Measurements from ENCODE around the gene CNIH3. TPM values are rescaled to one million over a fixed set of nuclear protein-coding genes. Genes with fewer than 3 reads are reported as not detected.

The CNIH3 gene
- total RNA-seq, 2 donors from 2014 or later = 1.4 to 2.8 TPM

DNA sequence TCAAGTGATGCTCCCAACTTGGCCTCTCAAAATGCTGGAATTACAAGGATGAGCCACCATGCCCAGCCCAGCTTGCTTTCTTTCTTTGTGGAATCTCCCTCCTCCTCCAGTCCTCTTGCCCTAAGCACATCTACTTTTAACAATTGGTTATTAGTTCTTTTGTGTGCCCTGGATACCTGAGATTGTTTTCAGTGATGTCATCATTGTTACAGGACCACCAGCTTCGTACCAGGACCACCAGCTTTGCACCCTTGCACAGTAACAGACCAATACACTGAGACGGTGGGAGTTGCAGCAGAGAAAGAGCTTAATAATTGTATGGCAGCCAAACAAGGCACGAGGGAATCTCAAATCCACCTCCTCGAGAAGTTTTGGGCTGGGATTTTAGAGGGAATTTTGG is 71.3 kb downstream of the CNIH3 start:
- H3K27ac Mint-ChIP-seq = no peak overlapping the region
- no peaks in the 10 kb centered on the region for H3K36me3 Mint-ChIP-seq (ENCODE audit: low read depth)
- peaks cover 27% of the 10 kb centered on the region for H3K27me3 Mint-ChIP-seq
- DNase-seq (no peak), ATAC-seq (no peak)
- H3K9me3 ChIP-seq (ENCODE audit: control insufficient read depth, low read length, poor library complexity, severe bottlenecking) = no peaks in the 10 kb centered on the region
- no peak overlapping the region for H3K4me3 Mint-ChIP-seq
- no peaks in the 10 kb centered on the region for H3K4me1 Mint-ChIP-seq

DNA sequence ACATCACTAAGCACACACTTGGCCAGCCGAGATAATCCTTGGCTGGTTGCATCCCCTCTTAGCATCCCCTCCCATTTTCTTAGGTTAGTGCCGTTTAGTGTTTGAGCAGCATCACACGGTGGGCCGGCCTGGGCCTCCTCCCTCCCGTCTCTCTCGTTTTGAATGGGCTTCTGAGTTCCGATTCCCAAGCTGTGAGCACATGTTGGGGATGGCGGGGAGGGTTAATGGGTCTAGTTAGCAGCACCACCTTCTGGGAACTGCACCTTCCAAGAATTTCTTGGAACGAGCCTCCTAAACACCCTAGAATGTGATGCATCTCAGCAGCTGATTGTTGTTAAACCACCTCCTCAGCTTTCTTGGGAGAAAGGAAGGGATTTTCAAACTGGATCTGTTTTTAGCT is 73.3 kb downstream of the CNIH3 start:
- no peaks in the 10 kb centered on the region for H3K9me3 ChIP-seq (ENCODE audit: control insufficient read depth, low read length, poor library complexity, severe bottlenecking)
- no peak for DNase-seq
- Mint-ChIP-seq H3K4me3 (no peak overlapping the region), H3K27me3 (peaks cover 34% of the 10 kb centered on the region), H3K36me3 (ENCODE audit: low read depth) (no peaks in the 10 kb centered on the region), H3K4me1 (no peaks in the 10 kb centered on the region), H3K27ac (no peak overlapping the region)
- ATAC-seq = no peak

DNA sequence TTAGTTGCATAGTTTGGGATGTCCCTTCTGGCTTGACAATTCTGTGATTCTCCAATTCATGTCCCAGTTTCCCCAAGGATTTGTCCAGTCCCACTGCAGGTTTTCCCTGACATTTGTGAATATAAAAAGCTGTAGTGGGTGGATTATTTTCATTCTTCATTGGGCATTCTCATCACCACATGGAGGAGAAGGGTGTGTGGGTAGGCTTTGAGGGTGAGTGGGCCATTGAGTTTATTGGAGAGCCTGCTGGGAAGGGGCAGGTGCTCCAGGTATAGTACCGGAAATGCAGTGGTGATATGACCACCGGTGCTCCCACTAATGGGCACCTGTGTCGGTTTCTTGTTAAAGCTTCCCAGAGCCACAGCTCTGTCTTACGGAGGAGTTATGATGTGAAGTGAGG is 74.5 kb downstream of the CNIH3 start:
- H3K9me3 ChIP-seq (ENCODE audit: control insufficient read depth, low read length, poor library complexity, severe bottlenecking) = no peaks in the 10 kb centered on the region
- peaks cover 27% of the 10 kb centered on the region for H3K27me3 Mint-ChIP-seq
- no peaks in the 10 kb centered on the region for H3K36me3 Mint-ChIP-seq (ENCODE audit: low read depth)
- H3K27ac Mint-ChIP-seq = no peak overlapping the region
- ATAC-seq (no peak), DNase-seq (no peak)
- no peak overlapping the region for H3K4me3 Mint-ChIP-seq
- H3K4me1 Mint-ChIP-seq = no peaks in the 10 kb centered on the region

DNA sequence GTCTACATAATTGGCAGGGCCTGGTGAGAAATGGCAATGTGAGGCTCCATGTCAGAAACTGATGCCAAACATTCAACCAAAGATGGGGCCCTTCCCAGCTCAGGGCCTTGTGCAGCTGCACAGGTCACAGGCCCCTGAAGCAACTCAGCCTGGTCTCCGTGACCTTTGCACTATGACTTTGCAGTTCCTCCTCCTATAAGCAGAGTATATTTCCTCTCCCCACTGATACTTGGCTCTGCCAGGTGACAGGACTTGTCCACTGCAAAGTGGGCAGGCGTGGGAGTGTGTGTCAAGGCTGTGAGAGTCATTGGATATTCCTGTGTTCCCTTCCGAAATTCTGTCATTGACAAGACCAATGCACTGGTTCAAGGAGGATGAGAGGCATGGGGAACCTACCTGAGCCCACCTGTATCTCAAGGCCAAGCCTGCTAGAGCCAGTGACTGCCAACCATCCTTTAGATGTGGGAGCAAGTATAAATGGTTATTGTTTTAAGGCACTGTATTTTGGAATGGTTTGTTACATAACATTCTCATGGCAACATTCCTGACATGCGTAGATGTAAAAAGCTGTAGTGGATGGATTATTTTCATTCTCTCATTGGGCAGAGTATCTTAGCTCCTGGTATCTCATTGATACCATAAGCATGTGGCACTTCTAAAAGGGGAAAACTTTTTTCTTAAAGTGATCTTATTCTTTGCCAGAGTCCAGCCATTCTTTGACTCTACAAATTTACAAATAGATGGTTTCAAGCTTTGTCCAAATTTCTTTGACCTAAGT is 75.2 kb downstream of the CNIH3 start:
- Mint-ChIP-seq H3K27ac (no peak overlapping the region), H3K4me3 (no peak overlapping the region), H3K4me1 (no peaks in the 10 kb centered on the region), H3K27me3 (peaks cover 35% of the 10 kb centered on the region), H3K36me3 (ENCODE audit: low read depth) (no peaks in the 10 kb centered on the region)
- ATAC-seq = no peak
- H3K9me3 ChIP-seq (ENCODE audit: control insufficient read depth, low read length, poor library complexity, severe bottlenecking) = no peaks in the 10 kb centered on the region
- DNase-seq = no peak

DNA sequence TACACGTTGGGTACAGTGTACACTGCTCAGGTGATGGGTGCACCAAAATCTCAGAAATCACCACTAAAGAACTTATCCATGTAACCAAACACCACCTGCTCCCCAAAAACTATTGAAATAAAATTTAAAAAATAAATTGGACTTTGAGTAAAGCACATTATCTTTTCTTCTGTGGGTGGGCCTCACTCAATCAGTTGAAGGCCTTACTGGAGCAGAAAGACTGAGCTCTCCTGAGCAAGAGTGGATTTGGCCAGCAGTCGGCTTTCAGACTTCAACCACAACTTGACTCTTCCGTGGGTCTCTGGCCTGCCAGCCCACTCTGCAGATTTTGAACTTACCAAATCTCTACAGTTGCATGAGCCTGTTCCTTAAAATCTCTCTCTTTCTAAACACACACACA is 78.9 kb downstream of the CNIH3 start:
- Mint-ChIP-seq H3K27ac (no peak overlapping the region), H3K4me1 (no peaks in the 10 kb centered on the region), H3K27me3 (peaks cover 33% of the 10 kb centered on the region), H3K36me3 (ENCODE audit: low read depth) (no peaks in the 10 kb centered on the region), H3K4me3 (no peak overlapping the region)
- no peak for ATAC-seq
- no peaks in the 10 kb centered on the region for H3K9me3 ChIP-seq (ENCODE audit: control insufficient read depth, low read length, poor library complexity, severe bottlenecking)
- DNase-seq = no peak

DNA sequence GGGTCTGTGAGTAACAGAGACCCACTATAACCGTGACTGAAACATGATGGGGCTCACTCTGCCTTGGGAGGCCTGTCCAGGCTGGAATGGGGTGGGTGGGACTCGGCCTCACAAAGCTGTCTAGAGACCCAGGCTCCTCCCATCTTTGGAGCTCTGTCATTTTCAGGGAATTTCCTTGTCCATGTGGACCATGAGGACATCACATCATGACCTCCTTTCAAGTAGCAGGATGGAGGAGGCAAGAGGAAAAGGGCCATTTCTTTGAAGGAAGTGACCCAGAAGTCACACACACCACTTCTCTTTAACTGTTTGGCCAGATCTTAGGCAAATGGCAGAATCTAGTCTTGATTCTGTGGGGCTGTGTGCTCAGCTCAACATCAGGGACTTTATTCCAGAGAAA is 79.9 kb downstream of the CNIH3 start:
- no peaks in the 10 kb centered on the region for H3K9me3 ChIP-seq (ENCODE audit: control insufficient read depth, low read length, poor library complexity, severe bottlenecking)
- ATAC-seq (no peak), DNase-seq (no peak)
- no peak overlapping the region for H3K4me3 Mint-ChIP-seq
- H3K4me1 Mint-ChIP-seq = no peaks in the 10 kb centered on the region
- H3K27ac Mint-ChIP-seq = no peak overlapping the region
- H3K27me3 Mint-ChIP-seq = peaks cover 33% of the 10 kb centered on the region
- no peaks in the 10 kb centered on the region for H3K36me3 Mint-ChIP-seq (ENCODE audit: low read depth)

DNA sequence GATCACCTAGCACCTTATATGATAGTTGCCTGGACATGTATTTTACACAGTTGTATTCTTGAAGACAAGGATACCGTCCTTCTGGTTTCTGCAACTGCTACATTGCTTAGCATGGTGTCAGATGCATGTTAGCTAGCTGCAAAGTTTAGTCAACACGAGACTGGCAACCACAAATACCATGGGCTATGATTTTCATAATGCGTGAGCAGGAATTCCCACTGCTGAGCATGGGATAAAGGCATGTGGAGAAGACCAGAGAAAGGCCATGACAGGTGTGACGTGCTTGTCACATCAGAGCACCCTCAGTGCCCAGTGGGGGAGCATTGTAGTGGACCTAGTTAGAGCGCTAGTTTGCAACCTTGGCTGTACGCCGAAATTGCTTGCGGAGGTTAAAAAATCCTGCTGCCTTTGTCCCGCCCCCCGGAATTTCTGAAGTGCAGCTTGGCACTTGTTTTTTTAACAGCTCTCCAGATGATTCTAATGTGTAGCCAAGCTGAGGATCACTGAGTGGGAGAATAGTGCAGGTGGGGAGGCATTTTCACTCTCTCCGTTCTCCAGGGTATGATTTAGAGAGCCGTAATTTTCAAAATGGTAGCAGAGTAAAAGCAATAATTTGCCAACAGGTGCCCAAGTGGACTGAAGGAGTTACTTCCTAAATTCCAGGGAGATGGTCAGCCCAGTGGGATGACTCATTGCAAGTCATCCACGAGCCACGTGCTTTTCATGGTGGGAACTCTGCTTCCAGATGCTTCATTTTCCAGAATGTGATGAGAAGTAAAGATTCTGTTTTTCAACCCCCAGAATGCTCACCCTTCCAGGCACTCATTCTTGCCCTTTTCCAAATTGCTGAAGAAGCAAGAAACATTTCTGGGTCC is 81.0 kb downstream of the CNIH3 start:
- ATAC-seq = no peak
- no peaks in the 10 kb centered on the region for H3K4me1 Mint-ChIP-seq
- no peak overlapping the region for H3K4me3 Mint-ChIP-seq
- H3K27me3 Mint-ChIP-seq = peaks cover 28% of the 10 kb centered on the region
- H3K27ac Mint-ChIP-seq = no peak overlapping the region
- DNase-seq = no peak
- no peaks in the 10 kb centered on the region for H3K36me3 Mint-ChIP-seq (ENCODE audit: low read depth)
- H3K9me3 ChIP-seq (ENCODE audit: control insufficient read depth, low read length, poor library complexity, severe bottlenecking) = no peaks in the 10 kb centered on the region

DNA sequence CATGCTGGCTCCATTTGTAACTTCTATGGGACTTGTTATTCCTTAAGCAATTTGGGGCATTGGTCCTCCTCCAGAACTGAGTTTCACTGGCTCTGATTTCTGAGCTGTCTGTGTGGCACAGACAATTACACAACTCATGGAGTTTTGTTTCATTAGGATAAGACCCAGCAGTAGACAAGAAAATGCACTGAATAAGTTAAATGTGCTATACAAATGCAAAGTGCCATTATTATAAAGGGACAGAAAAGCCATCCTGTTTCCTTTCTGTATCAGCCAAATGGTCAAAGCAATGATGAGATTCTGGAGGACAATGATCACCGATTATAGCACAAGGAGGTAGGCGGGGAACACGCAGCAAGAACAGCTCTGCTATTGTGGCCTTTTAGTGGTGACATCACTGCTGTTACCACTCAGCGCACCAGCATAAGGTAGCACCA is 81.9 kb downstream of the CNIH3 start:
- no peaks in the 10 kb centered on the region for H3K4me1 Mint-ChIP-seq
- ATAC-seq (no peak), DNase-seq (no peak)
- H3K27ac Mint-ChIP-seq = no peak overlapping the region
- no peaks in the 10 kb centered on the region for H3K36me3 Mint-ChIP-seq (ENCODE audit: low read depth)
- no peak overlapping the region for H3K4me3 Mint-ChIP-seq
- H3K27me3 Mint-ChIP-seq = peaks cover 27% of the 10 kb centered on the region
- no peaks in the 10 kb centered on the region for H3K9me3 ChIP-seq (ENCODE audit: control insufficient read depth, low read length, poor library complexity, severe bottlenecking)

DNA sequence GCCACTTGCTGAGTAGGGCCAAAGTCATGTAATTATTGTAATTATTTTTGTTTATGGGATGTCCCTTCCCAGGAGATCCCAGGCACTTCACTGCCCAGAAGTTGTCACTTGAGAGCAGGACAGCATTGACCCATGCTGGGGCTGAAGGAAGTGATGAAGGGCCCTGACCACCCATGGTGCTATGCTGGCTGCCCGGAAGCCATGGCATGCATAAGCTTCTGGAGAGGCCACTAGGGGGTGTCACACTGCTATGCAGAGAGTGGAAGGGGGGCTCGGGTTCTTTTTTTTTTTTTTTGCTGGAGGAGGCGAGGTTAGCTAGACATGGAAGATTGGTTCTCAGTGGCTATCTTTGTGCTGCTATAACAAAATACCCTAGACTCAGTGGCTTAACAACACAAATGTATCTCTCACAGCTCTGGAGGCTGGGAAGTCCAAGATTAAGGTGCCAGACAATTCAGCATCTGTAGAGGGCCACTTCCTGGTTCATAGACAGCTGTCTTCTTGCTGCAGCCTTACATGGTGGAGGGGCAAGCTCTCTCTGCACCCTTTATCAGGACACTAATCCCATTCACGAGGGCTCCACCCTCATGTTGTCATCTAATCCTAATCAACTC is 84.9 kb downstream of the CNIH3 start:
- H3K36me3 Mint-ChIP-seq (ENCODE audit: low read depth) = no peaks in the 10 kb centered on the region
- peaks cover 21% of the 10 kb centered on the region for H3K27me3 Mint-ChIP-seq
- DNase-seq (no peak), ATAC-seq (no peak)
- H3K9me3 ChIP-seq (ENCODE audit: control insufficient read depth, low read length, poor library complexity, severe bottlenecking) = no peaks in the 10 kb centered on the region
- no peak overlapping the region for H3K4me3 Mint-ChIP-seq
- no peak overlapping the region for H3K27ac Mint-ChIP-seq
- H3K4me1 Mint-ChIP-seq = no peaks in the 10 kb centered on the region

DNA sequence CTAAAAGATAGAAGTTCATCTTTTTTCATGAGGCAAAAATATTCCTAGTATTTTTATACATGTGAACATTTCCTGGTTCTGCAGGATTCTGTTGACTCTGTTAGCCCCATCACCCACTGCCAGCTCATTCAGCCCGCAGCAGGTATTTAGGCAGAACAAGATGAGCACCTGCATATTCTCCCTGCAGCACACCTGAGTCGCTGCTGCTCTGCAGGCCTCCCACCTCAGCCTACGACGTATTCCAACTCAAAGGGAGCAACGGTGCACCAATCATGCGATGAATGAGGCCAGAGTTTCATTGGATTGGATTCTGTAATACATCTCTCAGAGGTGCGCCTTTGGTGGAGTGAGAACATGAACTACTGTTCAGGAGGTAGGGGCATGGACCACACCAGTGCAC is 87.6 kb downstream of the CNIH3 start:
- H3K36me3 Mint-ChIP-seq (ENCODE audit: low read depth) = no peaks in the 10 kb centered on the region
- H3K4me1 Mint-ChIP-seq = no peaks in the 10 kb centered on the region

DNA sequence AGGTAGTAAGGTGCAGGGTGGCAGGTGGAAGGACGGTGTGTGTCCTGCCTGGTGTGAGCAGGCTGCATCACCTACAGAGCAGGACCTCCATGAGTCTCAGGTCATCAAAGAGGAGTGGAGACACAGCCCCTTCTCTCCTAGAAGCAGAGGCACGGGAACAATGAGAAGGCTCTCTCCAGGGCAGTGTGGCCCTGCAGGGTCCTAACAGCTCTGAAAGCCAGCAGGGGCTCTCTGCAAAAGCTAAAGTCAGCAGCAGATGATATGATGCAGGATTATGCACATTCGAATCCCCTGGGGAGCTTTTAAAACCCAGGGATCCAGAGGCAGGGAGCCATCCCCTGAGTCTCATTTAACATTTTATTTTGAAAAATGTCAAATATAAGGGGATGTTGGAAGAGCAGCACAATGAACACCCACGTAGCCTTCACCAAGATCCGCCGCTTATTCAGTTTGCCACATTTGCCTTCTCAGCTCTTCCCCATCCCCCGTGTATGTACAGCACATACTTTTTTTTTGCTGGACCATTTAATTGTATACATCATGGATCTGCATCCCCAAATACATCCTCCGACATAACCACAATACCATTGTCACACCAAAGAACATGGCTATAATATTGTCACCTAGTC is 88.1 kb downstream of the CNIH3 start:
- DNase-seq (no peak), ATAC-seq (no peak)
- peaks cover 25% of the 10 kb centered on the region for H3K27me3 Mint-ChIP-seq
- H3K4me1 Mint-ChIP-seq = no peaks in the 10 kb centered on the region
- no peaks in the 10 kb centered on the region for H3K9me3 ChIP-seq (ENCODE audit: control insufficient read depth, low read length, poor library complexity, severe bottlenecking)
- no peak overlapping the region for H3K27ac Mint-ChIP-seq
- H3K36me3 Mint-ChIP-seq (ENCODE audit: low read depth) = no peaks in the 10 kb centered on the region
- H3K4me3 Mint-ChIP-seq = no peak overlapping the region

More for the DNA sequence above, 87.6 kb downstream of the CNIH3 start:
- Mint-ChIP-seq H3K27ac (no peak overlapping the region), H3K4me3 (no peak overlapping the region), H3K27me3 (peaks cover 28% of the 10 kb centered on the region)
- no peaks in the 10 kb centered on the region for H3K9me3 ChIP-seq (ENCODE audit: control insufficient read depth, low read length, poor library complexity, severe bottlenecking)
- DNase-seq = no peak
- no peak for ATAC-seq

DNA sequence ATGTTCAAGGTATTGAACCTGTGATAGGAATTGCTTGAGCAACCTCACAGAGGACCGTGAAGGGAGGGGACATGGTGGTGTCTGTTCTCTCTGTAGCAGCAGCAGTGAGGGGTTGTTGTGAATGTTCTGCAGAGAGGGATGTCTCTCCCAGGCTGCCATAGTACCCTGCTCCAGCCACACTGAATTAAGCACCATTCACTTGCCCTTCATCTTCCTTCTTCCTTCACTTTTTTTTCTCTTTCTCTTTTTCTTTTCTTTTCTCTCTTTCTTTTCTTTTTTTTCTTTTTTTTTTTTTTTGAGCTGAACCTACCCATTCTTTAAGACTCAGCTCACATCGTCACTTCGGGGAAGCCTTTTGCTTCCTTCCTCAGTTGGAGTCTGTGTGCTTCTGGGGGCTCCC is 89.5 kb downstream of the CNIH3 start:
- ATAC-seq = no peak
- no peaks in the 10 kb centered on the region for H3K9me3 ChIP-seq (ENCODE audit: control insufficient read depth, low read length, poor library complexity, severe bottlenecking)
- DNase-seq = no peak
- no peaks in the 10 kb centered on the region for H3K4me1 Mint-ChIP-seq
- peaks cover 21% of the 10 kb centered on the region for H3K27me3 Mint-ChIP-seq
- no peaks in the 10 kb centered on the region for H3K36me3 Mint-ChIP-seq (ENCODE audit: low read depth)
- H3K4me3 Mint-ChIP-seq = no peak overlapping the region
- H3K27ac Mint-ChIP-seq = no peak overlapping the region
